Fibroblast of lung (primary cell): ENCODE results near the gene PPP5C.

ENCODE experiments used
- EZH2 ChIP-seq: IDR thresholded peaks from 2 replicates; pipeline ENCODE4 v1.5.1; 2012; ENCODE audit warnings: low read length, control low read depth, mild to moderate bottlenecking; ENCODE audit errors: missing control alignments
- TF ChIP-seq, protein P1 (sequence below), 2 donors: IDR thresholded peaks in 1 of 2; conservative IDR thresholded peaks in 1 of 2; 1 replicate in 1 of 2; 2 replicates in 1 of 2; pipeline ENCODE4 v1.5.1; 2011 to 2012; ENCODE audit warnings: low read length in 2 of 2, control low read depth in 1 of 2, inconsistent platforms in 1 of 2, low read depth in 1 of 2, mild to moderate bottlenecking in 1 of 2

DNA sequence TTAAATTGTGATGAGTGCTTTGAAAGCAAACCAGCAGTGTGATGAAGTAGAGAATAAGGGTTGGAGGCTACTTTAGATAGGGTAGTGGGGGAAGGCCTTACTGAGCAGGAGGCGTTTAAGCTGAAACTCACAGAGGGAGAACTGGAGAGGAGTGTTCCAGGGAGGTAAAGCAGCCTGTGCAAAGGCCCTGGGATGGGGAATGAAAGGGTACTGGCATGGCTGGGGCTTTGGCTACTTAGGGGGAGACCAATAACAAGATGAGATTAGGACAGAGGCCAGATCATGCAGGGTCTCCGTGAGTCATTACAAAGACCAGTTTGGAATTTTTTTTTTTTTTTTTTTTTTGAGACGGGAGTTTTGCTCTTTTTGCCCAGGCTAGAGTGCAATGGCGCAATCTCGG, 1.1 kb downstream of the PPP5C start:
- no peak for TF ChIP-seq EZH2
- TF ChIP-seq, protein P1, sequence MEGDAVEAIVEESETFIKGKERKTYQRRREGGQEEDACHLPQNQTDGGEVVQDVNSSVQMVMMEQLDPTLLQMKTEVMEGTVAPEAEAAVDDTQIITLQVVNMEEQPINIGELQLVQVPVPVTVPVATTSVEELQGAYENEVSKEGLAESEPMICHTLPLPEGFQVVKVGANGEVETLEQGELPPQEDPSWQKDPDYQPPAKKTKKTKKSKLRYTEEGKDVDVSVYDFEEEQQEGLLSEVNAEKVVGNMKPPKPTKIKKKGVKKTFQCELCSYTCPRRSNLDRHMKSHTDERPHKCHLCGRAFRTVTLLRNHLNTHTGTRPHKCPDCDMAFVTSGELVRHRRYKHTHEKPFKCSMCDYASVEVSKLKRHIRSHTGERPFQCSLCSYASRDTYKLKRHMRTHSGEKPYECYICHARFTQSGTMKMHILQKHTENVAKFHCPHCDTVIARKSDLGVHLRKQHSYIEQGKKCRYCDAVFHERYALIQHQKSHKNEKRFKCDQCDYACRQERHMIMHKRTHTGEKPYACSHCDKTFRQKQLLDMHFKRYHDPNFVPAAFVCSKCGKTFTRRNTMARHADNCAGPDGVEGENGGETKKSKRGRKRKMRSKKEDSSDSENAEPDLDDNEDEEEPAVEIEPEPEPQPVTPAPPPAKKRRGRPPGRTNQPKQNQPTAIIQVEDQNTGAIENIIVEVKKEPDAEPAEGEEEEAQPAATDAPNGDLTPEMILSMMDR (conservative IDR thresholded peaks at IDR 0.05 in 1 of 2, IDR thresholded peaks at IDR 0.05 in 1 of 2; ENCODE audit: low read depth in 1 of 2, low read length in 2 of 2), result no peak
